GM19025 (cell line): ENCODE data around the gene NRTN.
"Not testable (repeated sequence)": the region's sequence is repeated elsewhere in the genome, so short reads cannot be mapped to it uniquely, and the experiment has no call there.

Experiments used
- ATAC-seq: cut with Tn5 transposase; IDR thresholded peaks from one replicate; pipeline ENCODE4 v1.9.1; 2021; ENCODE audit warnings: mild to moderate bottlenecking, low read depth, moderate library complexity; ENCODE audit not compliant: unreplicated experiment

Gene NRTN

DNA sequence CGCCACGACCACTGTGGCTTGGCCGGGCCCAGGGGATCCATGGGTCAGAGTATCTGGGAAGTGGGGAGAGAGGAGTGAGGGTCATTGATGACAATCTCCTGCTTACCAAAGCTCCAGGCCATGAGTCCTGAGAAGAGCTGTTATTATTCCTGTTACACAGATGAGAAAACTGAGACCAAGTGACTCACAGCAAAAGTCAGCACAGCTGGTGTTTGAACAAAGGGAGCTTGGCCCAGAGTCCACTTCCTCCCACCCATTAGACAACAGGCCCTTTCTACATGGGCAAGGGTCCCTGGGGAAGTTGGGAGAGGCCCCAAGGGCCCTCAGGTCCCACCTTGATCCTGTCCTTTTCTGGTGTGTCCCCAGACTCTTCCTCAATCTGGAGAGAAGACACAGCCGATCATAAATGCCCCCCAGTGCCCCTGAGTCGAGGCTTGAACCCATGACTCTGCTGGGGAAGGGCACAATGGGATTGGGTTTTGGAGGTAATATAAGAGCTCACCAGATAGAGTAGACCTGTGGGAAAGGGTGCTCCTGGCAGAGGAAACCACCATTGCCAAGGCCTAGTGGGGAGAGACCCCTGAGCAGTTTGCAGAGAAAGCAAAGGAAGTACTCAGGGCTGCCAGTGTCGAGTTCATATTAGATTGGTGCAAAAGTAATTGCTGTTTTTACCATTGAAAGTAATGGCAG is 27.8 kb downstream of the NRTN start:
- ATAC-seq, result no peak

GRCh38 chr19:5837761-5838352 is 33.0 kb downstream of the NRTN start:
- ATAC-seq, result no peak

GRCh38 chr19:5838353-5839064 is 33.6 kb downstream of the NRTN start:
- ATAC-seq, result no peak

GRCh38 chr19:5839065-5840017 is 34.5 kb downstream of the NRTN start, which contains the start of gene FUT6:
Gene FUT6, minus strand, starts transcription at chr19:5839702. Its CDS starts 7,135 bp downstream, at chr19:5832567.
- no peak for ATAC-seq

DNA sequence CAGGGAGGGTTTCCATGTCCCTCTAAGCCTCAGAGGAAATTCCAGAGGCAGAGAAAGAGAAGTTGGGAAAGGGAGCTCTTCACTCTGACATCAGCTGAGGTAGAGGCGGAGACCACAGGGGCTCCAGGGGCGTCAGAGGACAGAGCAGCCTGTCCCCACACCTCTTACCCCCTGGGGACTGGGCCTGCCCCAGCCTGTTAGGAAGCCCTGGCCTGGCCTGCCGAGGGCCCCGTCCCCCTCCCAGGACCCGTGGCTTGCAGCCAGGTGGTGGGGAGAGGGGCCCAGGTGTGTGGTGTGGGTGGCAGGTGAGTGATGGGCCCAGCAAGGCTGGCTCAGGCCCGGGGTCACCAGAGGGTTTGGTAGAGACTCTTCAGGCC is 36.9 kb downstream of the NRTN start:
- not testable (repeated sequence) for ATAC-seq

DNA sequence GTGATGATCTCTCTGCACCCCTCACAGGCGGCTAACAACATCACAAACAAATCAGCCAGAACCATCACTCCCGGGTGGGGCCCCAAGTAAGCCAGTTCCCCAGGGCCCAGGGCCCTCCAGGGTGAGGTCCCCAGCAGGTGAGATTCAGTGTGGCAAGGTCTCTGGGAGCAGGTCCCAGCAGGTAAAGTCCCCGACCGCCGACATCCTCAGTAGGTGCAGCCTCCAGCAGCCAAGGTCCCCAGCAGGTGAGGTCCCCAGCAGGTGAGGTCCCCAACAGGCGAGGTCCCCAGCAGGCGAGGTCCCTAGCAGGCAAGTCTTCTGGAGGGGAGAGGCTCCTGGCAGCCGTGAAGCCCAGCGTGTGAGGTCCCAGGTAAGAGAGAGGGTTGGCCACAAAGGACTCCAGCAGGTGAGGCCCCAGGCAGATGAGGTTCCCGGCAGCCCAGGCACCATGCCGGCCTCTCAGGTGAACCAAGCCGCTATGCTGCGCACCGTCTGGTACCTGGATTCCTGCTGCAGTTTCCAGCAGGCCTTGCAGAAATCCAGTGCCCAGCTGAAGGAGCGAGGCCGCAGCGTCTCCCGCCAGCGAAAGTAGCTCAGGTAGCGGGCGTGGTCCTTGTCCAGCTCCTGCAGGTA is 38.5 kb downstream of the NRTN start:
- no peak for ATAC-seq

- no peak for ATAC-seq
Measured at GRCh38 chr19:5844456-5845433, 39.9 kb downstream of the NRTN start.

- not testable (repeated sequence) for ATAC-seq
Measured at GRCh38 chr19:5847846-5848245, 43.0 kb downstream of the NRTN start.

DNA sequence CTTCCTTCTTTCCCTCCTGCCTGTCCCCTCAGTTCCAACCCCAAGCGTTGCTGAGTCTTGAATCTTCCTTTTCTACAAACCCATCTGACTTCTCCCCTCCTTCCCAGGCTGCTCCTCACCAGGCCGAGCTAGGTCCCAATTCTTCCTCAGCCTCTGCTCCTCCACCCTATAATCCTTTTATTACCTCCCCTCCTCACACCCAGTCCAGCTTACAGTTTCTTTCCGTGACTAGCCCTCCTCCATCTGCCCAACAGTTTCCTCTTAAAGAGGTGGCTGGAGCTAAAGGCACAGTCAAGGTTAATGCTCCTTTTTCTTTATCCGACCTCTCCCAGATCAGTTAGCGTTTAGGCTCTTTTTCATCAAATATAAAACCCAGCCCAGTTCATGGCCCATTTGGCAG is 43.8 kb downstream of the NRTN start:
- ATAC-seq, result not testable (repeated sequence)

GRCh38 chr19:5850189-5850588 is 45.3 kb downstream of the NRTN start:
- ATAC-seq, result no peak

DNA sequence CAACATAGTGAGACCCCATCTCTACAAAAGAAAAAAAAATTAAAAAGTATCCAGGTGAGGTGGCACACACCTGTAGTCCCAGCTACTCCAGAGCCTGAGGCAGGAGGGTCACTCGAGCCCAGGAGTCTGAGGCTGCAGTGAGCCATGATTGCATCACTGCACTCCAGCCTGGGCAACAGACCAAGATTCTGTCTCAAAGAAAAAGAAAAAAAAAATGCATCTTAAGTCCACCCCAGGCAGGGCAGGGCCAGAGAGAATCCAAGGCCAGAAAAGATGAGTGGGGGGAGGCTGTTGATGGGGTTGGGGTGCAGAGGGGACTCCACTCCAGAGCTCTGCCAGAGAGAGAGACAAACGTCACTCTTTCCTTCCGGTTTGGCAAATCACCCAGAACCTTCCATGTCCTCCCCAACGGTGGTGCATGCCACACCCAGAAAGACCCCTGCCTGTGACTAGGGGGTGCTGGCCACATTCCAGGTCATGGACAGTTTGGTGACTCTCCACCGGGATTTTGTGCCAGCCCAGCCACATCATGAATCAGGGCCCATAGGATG is 46.0 kb downstream of the NRTN start:
- no peak for ATAC-seq

DNA sequence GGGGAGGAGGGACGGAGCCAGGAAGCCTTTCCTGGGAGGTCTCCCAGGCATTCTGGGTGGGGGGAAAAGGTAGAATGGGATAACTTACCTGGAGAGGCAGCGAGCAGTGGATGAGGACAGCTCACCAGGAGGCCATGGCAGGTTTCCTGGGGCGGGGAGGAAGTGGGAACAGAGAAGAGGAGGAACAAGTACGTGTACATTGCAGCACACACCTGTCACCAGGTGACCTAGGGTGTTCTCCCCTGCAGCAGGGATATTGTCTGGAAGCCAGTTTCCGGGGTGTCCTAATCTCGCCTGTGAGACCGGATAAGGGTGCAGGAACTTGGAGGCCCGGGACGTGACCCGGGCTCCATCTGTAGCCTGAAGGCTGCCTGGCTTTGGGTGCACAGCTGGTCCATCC is 46.4 kb downstream of the NRTN start, which contains the start of gene FUT3:
Gene FUT3 (minus strand): TSS at position 148 of the 400 bp plus-strand sequence.
- no peak for ATAC-seq

GRCh38 chr19:5854121-5854520 is 49.3 kb downstream of the NRTN start:
- ATAC-seq, result not testable (repeated sequence)

DNA sequence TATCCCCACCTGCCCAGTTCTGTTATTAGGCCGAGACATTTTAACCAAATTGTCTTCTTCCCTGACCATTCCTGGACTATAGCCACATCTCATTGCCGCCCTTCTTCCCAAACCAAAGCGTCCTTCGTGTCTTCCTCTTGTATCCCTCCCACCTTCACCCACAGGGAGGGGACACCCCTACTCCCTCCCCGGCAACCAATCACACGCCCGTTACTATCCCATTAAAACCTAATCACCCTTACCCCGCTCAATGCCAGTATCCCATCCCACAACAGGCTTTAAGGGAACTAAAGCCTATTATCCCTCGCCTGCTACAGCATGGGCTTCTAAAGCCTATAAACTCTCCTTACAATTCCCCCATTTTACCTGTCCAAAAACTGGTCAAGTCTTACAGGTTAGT is 50.3 kb downstream of the NRTN start:
- ATAC-seq, result not testable (repeated sequence)

GRCh38 chr19:5857203-5858081 is 52.6 kb downstream of the NRTN start:
- no peak for ATAC-seq

- no peak for ATAC-seq
Measured at GRCh38 chr19:5863030-5863665, 58.3 kb downstream of the NRTN start.
